SK-N-SH treated with all-trans-retinoic acid at 6 μM for 48 hours (cell line): ENCODE measurements around the gene PSAP.

Experiments used
- SNAI2 ChIP-seq: fragments of 250-450 bp; sonication (Bioruptor Pico); IDR thresholded peaks from 2 replicates; pipeline ENCODE4 v1.5.0; 2020; ENCODE audit warnings: mild to moderate bottlenecking, moderate library complexity
- ZC3H10 ChIP-seq: fragments of 250-450 bp; sonication (Bioruptor Pico); IDR thresholded peaks from 2 replicates; pipeline ENCODE4 v1.5.1; 2021; ENCODE audit warnings: mild to moderate bottlenecking, moderate library complexity
- ZFP30 ChIP-seq: fragments of 450-650 bp; formaldehyde crosslinking; IDR thresholded peaks from 2 replicates; pipeline ENCODE4 v1.5.0; 2022; ENCODE audit warnings: mild to moderate bottlenecking, moderate library complexity
- ZNF8 ChIP-seq: fragments of 450-650 bp; formaldehyde crosslinking; IDR thresholded peaks from 2 replicates; pipeline ENCODE4 v1.5.0; 2020; ENCODE audit warnings: mild to moderate bottlenecking, moderate library complexity
- TF ChIP-seq, protein P1 (sequence below): fragments of 250-450 bp; sonication (Bioruptor Pico); IDR thresholded peaks from 2 replicates; pipeline ENCODE4 v1.5.1; 2020; ENCODE audit warnings: low read depth, mild to moderate bottlenecking, moderate library complexity
- TF ChIP-seq, protein P2 (sequence below): fragments of 250-450 bp; sonication (Bioruptor Pico); IDR thresholded peaks from 2 replicates; pipeline ENCODE4 v1.5.1; 2021; ENCODE audit warnings: mild to moderate bottlenecking, moderate library complexity

DNA sequence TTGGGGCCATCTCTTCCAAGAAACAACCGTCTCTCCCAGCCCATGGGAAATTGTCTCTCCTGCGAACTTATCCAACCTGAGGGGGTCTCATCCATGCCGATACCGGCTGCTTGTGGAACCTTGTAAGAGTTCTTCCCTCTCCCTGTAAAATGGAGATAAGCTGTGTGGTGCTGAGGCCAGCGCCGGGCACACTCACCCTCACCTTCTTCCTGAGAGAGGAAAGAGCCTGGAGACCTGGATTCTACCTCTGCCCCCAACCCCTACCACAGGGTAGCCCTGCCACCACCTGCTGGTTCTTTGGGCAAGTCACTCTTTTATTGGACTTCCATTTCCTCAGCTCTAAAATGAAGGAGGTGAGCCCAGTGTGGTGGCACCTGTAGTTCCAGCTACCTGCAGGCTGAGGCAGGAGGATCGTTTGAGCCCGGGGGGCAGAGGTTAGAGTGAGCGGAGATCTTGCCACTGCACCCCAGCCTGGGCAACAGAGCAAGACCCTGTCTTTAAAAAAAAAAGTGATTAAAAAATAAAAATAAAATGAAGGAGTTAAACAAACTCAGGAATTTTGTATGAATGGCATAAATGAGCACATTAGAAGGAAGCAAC is 38.4 kb upstream of the PSAP start:
- TF ChIP-seq ZC3H10 (CRISPR knock-in tag): no peak
- no peak for TF ChIP-seq SNAI2
- TF ChIP-seq, protein P1, sequence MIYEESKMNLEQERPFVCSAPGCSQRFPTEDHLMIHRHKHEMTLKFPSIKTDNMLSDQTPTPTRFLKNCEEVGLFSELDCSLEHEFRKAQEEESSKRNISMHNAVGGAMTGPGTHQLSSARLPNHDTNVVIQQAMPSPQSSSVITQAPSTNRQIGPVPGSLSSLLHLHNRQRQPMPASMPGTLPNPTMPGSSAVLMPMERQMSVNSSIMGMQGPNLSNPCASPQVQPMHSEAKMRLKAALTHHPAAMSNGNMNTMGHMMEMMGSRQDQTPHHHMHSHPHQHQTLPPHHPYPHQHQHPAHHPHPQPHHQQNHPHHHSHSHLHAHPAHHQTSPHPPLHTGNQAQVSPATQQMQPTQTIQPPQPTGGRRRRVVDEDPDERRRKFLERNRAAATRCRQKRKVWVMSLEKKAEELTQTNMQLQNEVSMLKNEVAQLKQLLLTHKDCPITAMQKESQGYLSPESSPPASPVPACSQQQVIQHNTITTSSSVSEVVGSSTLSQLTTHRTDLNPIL: no peak
- no peak for TF ChIP-seq ZFP30 (CRISPR knock-in tag)
- TF ChIP-seq, protein P2, sequence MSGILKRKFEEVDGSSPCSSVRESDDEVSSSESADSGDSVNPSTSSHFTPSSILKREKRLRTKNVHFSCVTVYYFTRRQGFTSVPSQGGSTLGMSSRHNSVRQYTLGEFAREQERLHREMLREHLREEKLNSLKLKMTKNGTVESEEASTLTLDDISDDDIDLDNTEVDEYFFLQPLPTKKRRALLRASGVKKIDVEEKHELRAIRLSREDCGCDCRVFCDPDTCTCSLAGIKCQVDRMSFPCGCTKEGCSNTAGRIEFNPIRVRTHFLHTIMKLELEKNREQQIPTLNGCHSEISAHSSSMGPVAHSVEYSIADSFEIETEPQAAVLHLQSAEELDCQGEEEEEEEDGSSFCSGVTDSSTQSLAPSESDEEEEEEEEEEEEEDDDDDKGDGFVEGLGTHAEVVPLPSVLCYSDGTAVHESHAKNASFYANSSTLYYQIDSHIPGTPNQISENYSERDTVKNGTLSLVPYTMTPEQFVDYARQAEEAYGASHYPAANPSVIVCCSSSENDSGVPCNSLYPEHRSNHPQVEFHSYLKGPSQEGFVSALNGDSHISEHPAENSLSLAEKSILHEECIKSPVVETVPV (CRISPR knock-in tag): no peak
- no peak for TF ChIP-seq ZNF8 (CRISPR knock-in tag)
